Peyer's patch (tissue), 4 donors: ENCODE measurements around the gene MICOS13. TPM values are rescaled to one million over a fixed set of nuclear protein-coding genes. Genes with fewer than 3 reads are reported as not detected.
"Not testable (repeated sequence)": the region's sequence is repeated elsewhere in the genome, so short reads cannot be mapped to it uniquely, and the experiment has no call there.

Experiments
- DNase-seq, 3 donors: peaks; one replicate each; pipeline ENCODE4 v3.0.0-alpha.2; 2017 to 2019
- H3K27ac ChIP-seq, 4 donors: fragments of 200-600 bp; sonication (generic); one replicate each; pipeline ENCODE4 v1.5.1; 2016 to 2019
- H3K27me3 ChIP-seq, 2 donors: fragments of 200-600 bp; sonication (generic); one replicate each; pipeline ENCODE4 v1.5.1; 2019
- H3K36me3 ChIP-seq, 3 donors: fragments of 200-600 bp; sonication (generic); one replicate each; pipeline ENCODE4 v1.5.1; 2016 to 2019
- H3K4me1 ChIP-seq, 4 donors: fragments of 200-600 bp; sonication (generic); one replicate each; pipeline ENCODE4 v1.5.1; 2016 to 2019
- H3K4me3 ChIP-seq, 4 donors: fragments of 200-600 bp; sonication (generic); 1 replicate in 3 of 4; 2 replicates in 1 of 4; pipeline ENCODE4 v1.5.1; 2016 to 2019; ENCODE audit warnings: mild to moderate bottlenecking in 1 of 4
- H3K9me3 ChIP-seq, 4 donors: fragments of 200-600 bp; sonication (generic); one replicate each; pipeline ENCODE4 v1.5.1; 2016 to 2019; ENCODE audit warnings: mild to moderate bottlenecking in 1 of 4
- POLR2A ChIP-seq, 2 donors: fragments of 450-650 bp; IDR thresholded peaks; one replicate each; pipeline ENCODE4 v1.5.1; 2017; ENCODE audit warnings: antibody characterized with exemption in 2 of 2, mild to moderate bottlenecking in 2 of 2, moderate library complexity in 2 of 2
- total RNA-seq, 4 donors: library from RNA; depleted of rRNA; stranded (reverse); fragments of >200 nt; gene quantifications; one replicate each; pipeline ENCODE4 v1.1.0, GENCODE V29; 2016
- TF ChIP-seq, protein P1 (sequence below), 6 experiments: fragments of 450-650 bp in 4 of 6; fragments of 200-600 bp in 2 of 6; sonication (generic) in 1 of 6; IDR thresholded peaks; one replicate each; pipeline ENCODE4 v1.5.1; 2017 to 2019; ENCODE audit warnings: antibody characterized with exemption in 6 of 6, mild to moderate bottlenecking in 3 of 6, moderate library complexity in 1 of 6

Gene MICOS13
- total RNA-seq, 4 donors from 2014 or later: 11.6 to 48.0 (median 40.0) TPM

- Histone ChIP-seq H3K4me1 (no peaks in the 10 kb centered on the region), H3K27ac (no peak overlapping the region), H3K27me3 (no peaks in the 10 kb centered on the region), H3K9me3 (no peaks in the 10 kb centered on the region), H3K36me3 (peaks cover 0 to 78% (median 0%) of the 10 kb centered on the region in 3 donors), H3K4me3 (no peak overlapping the region)
- TF ChIP-seq POLR2A (IDR thresholded peaks at IDR 0.05): no peak
- TF ChIP-seq, protein P1, sequence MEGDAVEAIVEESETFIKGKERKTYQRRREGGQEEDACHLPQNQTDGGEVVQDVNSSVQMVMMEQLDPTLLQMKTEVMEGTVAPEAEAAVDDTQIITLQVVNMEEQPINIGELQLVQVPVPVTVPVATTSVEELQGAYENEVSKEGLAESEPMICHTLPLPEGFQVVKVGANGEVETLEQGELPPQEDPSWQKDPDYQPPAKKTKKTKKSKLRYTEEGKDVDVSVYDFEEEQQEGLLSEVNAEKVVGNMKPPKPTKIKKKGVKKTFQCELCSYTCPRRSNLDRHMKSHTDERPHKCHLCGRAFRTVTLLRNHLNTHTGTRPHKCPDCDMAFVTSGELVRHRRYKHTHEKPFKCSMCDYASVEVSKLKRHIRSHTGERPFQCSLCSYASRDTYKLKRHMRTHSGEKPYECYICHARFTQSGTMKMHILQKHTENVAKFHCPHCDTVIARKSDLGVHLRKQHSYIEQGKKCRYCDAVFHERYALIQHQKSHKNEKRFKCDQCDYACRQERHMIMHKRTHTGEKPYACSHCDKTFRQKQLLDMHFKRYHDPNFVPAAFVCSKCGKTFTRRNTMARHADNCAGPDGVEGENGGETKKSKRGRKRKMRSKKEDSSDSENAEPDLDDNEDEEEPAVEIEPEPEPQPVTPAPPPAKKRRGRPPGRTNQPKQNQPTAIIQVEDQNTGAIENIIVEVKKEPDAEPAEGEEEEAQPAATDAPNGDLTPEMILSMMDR (IDR thresholded peaks at IDR 0.05): no peak
- DNase-seq: no peak
Observed at GRCh38 chr19:5703819-5704818, 23.8 kb upstream of the MICOS13 start.

GRCh38 chr19:5702053-5702410 is 21.7 kb upstream of the MICOS13 start:
- H3K9me3 ChIP-seq, H3K27ac ChIP-seq, H3K4me3 ChIP-seq, H3K4me1 ChIP-seq, DNase-seq, H3K27me3 ChIP-seq: not testable (repeated sequence)
- H3K36me3 ChIP-seq: peaks cover 0 to 72% (median 0%) of the 10 kb centered on the region in 3 donors

DNA sequence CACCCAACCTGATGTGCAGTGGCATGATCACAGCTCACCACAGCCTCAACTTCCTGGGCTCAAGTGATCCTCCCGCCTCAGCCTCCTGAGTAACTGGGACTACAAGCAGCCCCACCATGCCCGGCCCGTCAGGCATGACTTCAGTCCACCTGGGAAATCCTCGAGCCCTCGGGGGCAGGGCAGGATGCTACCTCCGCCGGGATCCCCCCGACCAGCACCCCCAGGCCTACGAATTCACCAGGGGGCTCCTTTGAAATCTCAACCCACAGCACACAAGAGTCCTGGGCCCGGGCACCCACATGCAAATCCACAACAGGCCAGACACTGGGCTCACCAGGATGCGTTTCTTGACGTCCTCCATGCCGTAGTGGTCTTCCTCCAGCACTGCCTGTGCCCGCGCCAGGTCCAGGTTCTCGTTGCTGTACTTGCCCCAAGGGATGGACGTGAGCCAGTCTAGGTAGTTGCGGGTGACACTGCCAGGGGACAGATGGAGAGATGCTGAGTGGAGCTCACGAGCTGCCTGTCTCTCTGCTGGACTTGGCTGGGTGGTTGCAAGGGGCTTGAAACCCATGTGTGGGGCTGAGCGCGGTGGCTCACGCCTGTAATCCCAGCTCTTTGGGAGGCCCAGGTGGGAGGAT is 20.3 kb upstream of the MICOS13 start:
- no peak for DNase-seq
- no peak for TF ChIP-seq POLR2A (IDR thresholded peaks at IDR 0.05)
- TF ChIP-seq, protein P1 (IDR thresholded peaks at IDR 0.05): no peak
- H3K4me3 ChIP-seq: no peak overlapping the region
- no peak overlapping the region for H3K27ac ChIP-seq
- H3K36me3 ChIP-seq: peaks cover 0 to 75% (median 0%) of the 10 kb centered on the region in 3 donors
- no peaks in the 10 kb centered on the region for H3K4me1 ChIP-seq
- no peaks in the 10 kb centered on the region for H3K27me3 ChIP-seq
- H3K9me3 ChIP-seq: no peaks in the 10 kb centered on the region

DNA sequence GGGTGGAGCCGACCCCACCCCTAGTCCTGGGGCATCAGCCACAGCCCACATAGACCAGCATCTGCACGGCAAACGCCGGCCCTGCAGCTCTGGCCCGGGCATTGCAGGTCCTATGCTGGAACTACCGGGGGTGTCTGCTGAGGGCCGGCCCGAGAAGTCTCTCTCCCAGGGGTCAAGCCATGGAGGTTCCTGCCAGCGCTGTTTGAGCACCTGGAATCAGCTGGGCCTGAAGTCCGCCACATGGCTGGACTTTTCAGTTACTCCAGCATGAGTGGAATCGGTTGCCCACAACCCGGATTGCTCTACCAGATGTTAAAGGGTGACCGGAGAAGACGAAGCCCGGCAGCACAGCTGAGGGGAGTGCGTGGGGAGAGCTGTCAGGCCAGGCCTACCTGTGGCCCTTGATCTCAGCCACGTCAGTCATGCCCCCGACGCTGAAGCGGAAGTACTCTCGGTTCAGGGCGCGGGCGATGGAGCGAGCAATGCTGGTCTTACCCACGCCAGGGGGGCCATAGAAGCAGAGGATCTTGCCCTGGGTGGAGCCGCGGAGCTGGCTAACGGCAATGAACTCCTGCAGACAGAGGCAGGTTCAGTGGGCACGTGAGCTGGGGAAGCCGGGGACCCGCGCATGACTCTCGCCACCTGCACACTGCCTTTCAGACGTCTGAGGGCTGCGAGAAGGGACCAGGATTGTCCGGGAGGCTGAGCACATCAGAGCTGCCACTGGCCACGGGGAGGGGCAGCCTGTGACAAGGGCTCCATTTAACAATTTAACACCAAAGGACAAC is 18.5 kb upstream of the MICOS13 start:
- TF ChIP-seq POLR2A (IDR thresholded peaks at IDR 0.05): no peak
- TF ChIP-seq, protein P1 (IDR thresholded peaks at IDR 0.05): no peak
- DNase-seq: no peak
- Histone ChIP-seq H3K9me3 (no peaks in the 10 kb centered on the region), H3K27ac (no peak overlapping the region), H3K36me3 (peaks cover 0 to 75% (median 0%) of the 10 kb centered on the region in 3 donors), H3K4me3 (no peak overlapping the region), H3K27me3 (no peaks in the 10 kb centered on the region), H3K4me1 (no peaks in the 10 kb centered on the region)

DNA sequence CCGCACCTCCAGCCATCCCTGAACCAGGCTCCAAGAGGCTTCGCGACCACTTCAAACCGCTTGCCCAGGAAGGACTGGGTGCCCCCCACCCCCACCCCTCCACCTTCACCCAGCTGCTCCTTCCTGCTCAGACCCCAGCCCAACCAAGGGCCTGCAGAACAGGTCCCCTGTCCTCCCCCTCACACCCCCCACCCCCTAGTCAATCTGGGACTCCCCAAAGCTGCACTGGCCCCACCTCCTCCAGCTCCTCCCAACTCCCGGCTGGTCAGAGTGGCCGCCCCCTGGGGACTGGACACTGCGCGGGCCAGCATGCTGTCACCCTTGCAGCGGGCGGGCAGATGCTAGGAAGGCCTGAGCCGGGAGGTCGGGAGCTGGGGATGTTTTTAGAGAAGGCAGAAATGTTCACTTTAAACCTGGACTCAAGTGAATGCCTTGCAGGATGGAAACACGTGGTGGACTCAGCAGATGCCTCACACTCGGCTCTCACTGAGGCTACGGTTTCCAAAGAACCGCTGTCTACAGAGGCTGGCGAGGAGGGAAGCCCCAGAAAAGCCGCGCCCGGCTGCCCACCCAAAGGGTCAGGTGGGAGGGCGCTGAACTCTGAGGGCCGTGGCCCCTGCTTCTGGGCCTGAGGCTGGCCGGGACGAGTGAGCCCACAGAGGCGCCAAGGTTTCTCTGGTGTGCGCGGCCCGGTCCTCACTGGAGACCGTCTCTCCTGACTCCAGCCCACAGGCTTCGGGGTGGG is 17.7 kb upstream of the MICOS13 start:
- Histone ChIP-seq H3K4me1 (no peaks in the 10 kb centered on the region), H3K27me3 (no peaks in the 10 kb centered on the region), H3K27ac (no peak overlapping the region), H3K36me3 (peaks cover 0 to 75% (median 0%) of the 10 kb centered on the region in 3 donors), H3K9me3 (no peaks in the 10 kb centered on the region), H3K4me3 (no peak overlapping the region)
- TF ChIP-seq POLR2A (IDR thresholded peaks at IDR 0.05): no peak
- DNase-seq: no peak
